ENCODE results near the gene RPRD1B. TPM values are rescaled to one million over a fixed set of nuclear protein-coding genes. Genes with fewer than 3 reads are reported as not detected.
A peak's percentile ranks its signal among the peaks of the same experiment; 100 is the strongest.

The RPRD1B gene
- total and polyA plus RNA-seq, 2 donors (not counting 3 experiments of a cell fraction or from before 2014, with no cell fraction given), result 13.0 to 29.3 TPM

DNA sequence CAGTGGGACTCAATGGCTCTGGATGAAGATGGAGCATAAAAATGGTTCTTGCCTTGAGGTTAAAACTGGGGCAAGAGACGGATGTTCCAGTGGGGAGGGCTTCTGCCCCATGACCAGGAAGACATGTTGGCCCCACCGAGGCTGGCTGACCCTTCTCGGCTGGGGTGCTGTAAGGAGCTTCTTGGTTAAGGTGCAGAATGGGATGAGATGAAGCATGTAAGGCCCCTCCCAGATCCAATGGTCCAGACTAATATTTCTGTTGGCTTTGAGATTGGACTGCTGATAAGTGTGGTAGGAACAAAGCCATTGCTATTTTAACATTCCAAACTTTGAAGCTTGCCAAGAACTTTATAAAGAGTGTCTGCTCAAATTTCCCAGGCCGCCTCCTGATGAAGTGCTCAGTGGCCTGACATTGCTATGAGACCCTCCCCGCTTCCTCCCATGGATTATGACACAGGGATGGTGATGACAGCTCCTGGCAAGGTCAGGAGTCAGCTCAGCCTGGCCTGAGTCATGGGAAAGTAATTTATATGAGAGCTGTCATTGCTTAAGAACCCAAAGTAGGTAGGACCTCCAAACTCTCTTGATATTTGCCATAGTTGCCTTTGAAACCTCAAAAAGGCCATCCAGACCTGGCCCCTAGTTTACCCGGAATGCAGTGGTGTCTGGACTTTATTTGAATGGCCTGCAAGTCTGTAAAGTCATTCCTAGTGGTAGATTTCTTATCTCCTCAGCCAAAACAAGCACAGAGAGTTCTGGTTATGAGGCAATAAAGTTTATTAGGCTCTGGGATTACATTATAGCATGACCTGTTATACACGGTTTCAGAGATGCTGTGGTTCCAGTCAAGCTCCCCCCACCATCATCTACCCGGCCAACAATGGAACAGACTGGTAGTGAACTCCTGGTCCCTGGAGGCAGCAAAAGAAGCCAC lies 76.3 kb downstream of the RPRD1B start:
- Histone ChIP-seq H3K27me3 (ENCODE audit: control insufficient read depth in 2 of 2, insufficient read depth in 2 of 2, low read length in 2 of 2) (no peaks in the 10 kb centered on the region), H3K4me3 (replicated peaks in 1 of 3; ENCODE audit: insufficient read depth in 1 of 3, low read depth in 1 of 3, low read length in 3 of 3) (no peak overlapping the region), H3K4me1 (ENCODE audit: control insufficient read depth, extremely low read depth, insufficient read depth, low read length) (peaks cover 44% of the 10 kb centered on the region), H3K9me3 (replicated peaks; ENCODE audit: control insufficient read depth, insufficient read depth, low read length) (no peaks in the 10 kb centered on the region), H3K27ac (ENCODE audit: insufficient read depth, low read depth, low read length) (peak overlapping the region; percentile 73), H2AFZ (ENCODE audit: low read depth, low read length) (no peak overlapping the region), H3K79me2 (ENCODE audit: control insufficient read depth, insufficient read depth, low read length) (no peaks in the 10 kb centered on the region), H3K4me2 (ENCODE audit: insufficient read depth, low read length) (no peak overlapping the region), H3K9me1 (replicated peaks; ENCODE audit: control insufficient read depth, extremely low read depth, insufficient read depth, low read length) (no peaks in the 10 kb centered on the region), H3K36me3 (ENCODE audit: control insufficient read depth in 2 of 2, extremely low read depth in 1 of 2, insufficient read depth in 2 of 2, low read length in 2 of 2) (no peaks in the 10 kb centered on the region), H3K9ac (replicated peaks; ENCODE audit: extremely low read depth, insufficient read depth, low read length) (peak overlapping the region; percentile 36), H4K20me1 (replicated peaks; ENCODE audit: control insufficient read depth, extremely low read depth, insufficient read depth, low read length) (no peaks in the 10 kb centered on the region)
- intact Hi-C loops (cut with micrococcal nuclease), result loop anchor here (1.0 to 2.0 kb wide), 2 partner anchors 15 to 25 kb away; no protein-coding TSS in a partner anchor
- TF ChIP-seq FOS (IDR thresholded peaks at IDR 0.05; ENCODE audit: borderline replicate concordance, insufficient read depth, low read length), result peak; percentile 90
- TF ChIP-seq CTCF (IDR thresholded peaks at IDR 0.05; ENCODE audit: extremely low read depth in 1 of 2, insufficient read depth in 1 of 2, low read depth in 1 of 2, low read length in 2 of 2), result no peak
- peak; percentile 85 for TF ChIP-seq JUN (IDR thresholded peaks at IDR 0.05; ENCODE audit: borderline replicate concordance, insufficient read depth, insufficient read length, low read depth)
- TF ChIP-seq, protein P1, sequence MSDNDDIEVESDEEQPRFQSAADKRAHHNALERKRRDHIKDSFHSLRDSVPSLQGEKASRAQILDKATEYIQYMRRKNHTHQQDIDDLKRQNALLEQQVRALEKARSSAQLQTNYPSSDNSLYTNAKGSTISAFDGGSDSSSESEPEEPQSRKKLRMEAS (IDR thresholded peaks at IDR 0.05; ENCODE audit: insufficient read depth, insufficient read length), result no peak
- TF ChIP-seq MYC (IDR thresholded peaks at IDR 0.05; ENCODE audit: low read depth, low read length), result no peak
- TF ChIP-seq GATA2 (IDR thresholded peaks at IDR 0.05; ENCODE audit: insufficient read depth, insufficient read length, low read depth, low read length), result peak; percentile 94
- TF ChIP-seq EZH2 (IDR thresholded peaks at IDR 0.05; ENCODE audit: borderline replicate concordance, low read depth, low read length, severe bottlenecking), result no peak
- TF ChIP-seq POLR2AphosphoS5 (IDR thresholded peaks at IDR 0.05; ENCODE audit: insufficient read depth, low read depth, low read length), result peak; percentile 81
- dilution Hi-C loops (cut with MboI; ENCODE audit: extremely low pct_ligation_motif_present, low sequenced_read_pairs), result no loop called here
- ChIA-PET CTCF (interaction anchor here (1.1 to 2.7 kb wide), 9 partner anchors 11 to 546 kb away, joined by 3 to 35 read pairs (median 4); no protein-coding TSS in a partner anchor), POLR2A (interaction anchor here (1.9 kb wide), 1 partner anchor 10 kb away, joined by 7 read pairs; no protein-coding TSS in a partner anchor)
- DNase-seq (ENCODE audit: low read depth, low spot score) (peak; percentile 84), FAIRE-seq (peak; percentile 96)
- BruUV-seq (replicated peaks), result no TSS peak
